Spleen (tissue), 7 donors: ENCODE data around the gene KIAA2012.

Experiments used
- CTCF ChIP-seq, 11 experiments: fragments of 200-600 bp in 7 of 11; fragments of 450-650 bp in 4 of 11; sonication (generic) in 4 of 11; IDR thresholded peaks in 8 of 11; conservative IDR thresholded peaks in 3 of 11; 1 replicate in 7 of 11; 2 replicates in 4 of 11; pipeline versions ENCODE4 v1.4.0 to v1.8.0; 2016 to 2021; ENCODE audit warnings: antibody characterized with exemption in 11 of 11, inconsistent platforms in 4 of 11, mild to moderate bottlenecking in 1 of 11
- POLR2A ChIP-seq, 3 donors: fragments of 450-650 bp; IDR thresholded peaks; one replicate each; pipeline ENCODE4 v1.5.1; 2017; ENCODE audit warnings: antibody characterized with exemption in 3 of 3, mild to moderate bottlenecking in 1 of 3
- POLR2AphosphoS5 ChIP-seq, 3 donors: sonication (generic); formaldehyde crosslinking; IDR thresholded peaks; one replicate each; pipeline ENCODE4 v1.5.1; 2017; ENCODE audit warnings: antibody characterized with exemption in 3 of 3
- donor health status: DM: no; HTN: no; CAD: no; lungs with moderate emphysema.
- donor health status: DM: no; HTN: no; CAD: no.
- donor health status: DM: no; HTN: no; CAD: no.

GRCh38 chr2:202030691-202031090 lies 42.4 kb upstream of the KIAA2012 start:
- TF ChIP-seq POLR2A (IDR thresholded peaks at IDR 0.05) (no peak), CTCF (IDR thresholded peaks at IDR 0.05 in 8 of 11, conservative IDR thresholded peaks at IDR 0.05 in 3 of 11) (no peak), POLR2AphosphoS5 (IDR thresholded peaks at IDR 0.05) (no peak)
